ENCODE data around the gene AMIGO2.
A peak's percentile ranks its signal among the peaks of the same experiment; 100 is the strongest.

AMIGO2 gene

DNA sequence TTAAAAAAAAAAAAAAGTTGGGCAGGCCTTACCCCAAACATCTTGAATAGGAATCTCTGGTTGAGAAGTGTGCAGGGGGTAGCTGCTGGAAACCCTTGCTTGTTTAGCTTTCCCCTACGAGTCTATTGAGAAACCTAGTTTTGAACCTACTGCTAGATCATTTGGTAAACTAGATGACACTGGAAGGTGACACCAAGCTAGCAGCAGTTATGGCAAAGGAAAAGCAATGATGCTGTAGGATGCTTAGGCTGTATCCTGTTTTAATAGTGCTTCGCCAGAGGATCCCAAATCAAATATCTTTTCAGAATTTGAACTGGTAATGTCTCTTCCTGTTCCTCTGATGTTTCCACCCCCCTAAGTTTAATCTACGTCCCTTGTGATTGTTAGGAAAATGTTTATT is 5.8 kb downstream of the AMIGO2 start:
- DNase-seq (ENCODE audit: low spot score) (no peak), ATAC-seq (ENCODE audit: low read depth) (no peak)
- no peak for TF ChIP-seq CTCF (IDR thresholded peaks at IDR 0.05; ENCODE audit: poor library complexity, severe bottlenecking)
- Histone ChIP-seq H3K27me3 (ENCODE audit: insufficient read depth, poor library complexity, severe bottlenecking) (no peaks in the 10 kb centered on the region), H3K4me1 (ENCODE audit: insufficient read depth, poor library complexity, severe bottlenecking) (peaks cover 23% of the 10 kb centered on the region), H3K36me3 (ENCODE audit: low read depth) (peaks cover 30% of the 10 kb centered on the region), H3K4me3 (ENCODE audit: severe bottlenecking) (no peak overlapping the region), H3K27ac (ENCODE audit: poor library complexity, severe bottlenecking) (no peak overlapping the region), H3K9me3 (ENCODE audit: severe bottlenecking) (no peaks in the 10 kb centered on the region)

- DNase-seq (ENCODE audit: low spot score) (no peak), ATAC-seq (ENCODE audit: low read depth) (no peak)
- no peak overlapping the region for H3K27ac ChIP-seq (ENCODE audit: poor library complexity, severe bottlenecking)
Observed at GRCh38 chr12:47071241-47071852, 8.4 kb downstream of the AMIGO2 start.

DNA sequence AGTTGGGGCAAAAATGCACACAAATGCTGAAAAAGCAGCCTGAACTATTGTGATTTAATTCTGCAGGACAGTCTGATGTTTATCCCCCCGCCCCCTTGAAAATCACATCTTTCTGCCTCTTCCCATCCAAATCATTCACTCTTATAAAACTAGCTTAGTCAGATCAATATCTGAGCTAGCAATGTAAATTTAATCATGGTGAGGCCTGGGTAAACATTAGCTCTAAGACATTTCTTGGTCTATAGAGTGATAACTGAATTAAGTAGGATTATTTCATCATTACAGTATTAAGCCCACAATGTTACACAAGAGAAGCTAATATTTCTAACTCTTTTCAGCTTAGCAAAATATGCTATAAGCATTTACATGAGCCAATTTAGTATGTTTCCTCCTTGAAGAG is 9.4 kb downstream of the AMIGO2 start:
- H3K9me3 ChIP-seq (ENCODE audit: severe bottlenecking), result no peaks in the 10 kb centered on the region
- no peaks in the 10 kb centered on the region for H3K27me3 ChIP-seq (ENCODE audit: insufficient read depth, poor library complexity, severe bottlenecking)

More at GRCh38 chr12:47071241-47071852, 8.4 kb downstream of the AMIGO2 start:
- Histone ChIP-seq H3K36me3 (ENCODE audit: low read depth) (peaks cover 7% of the 10 kb centered on the region), H3K9me3 (ENCODE audit: severe bottlenecking) (no peaks in the 10 kb centered on the region), H3K4me1 (ENCODE audit: insufficient read depth, poor library complexity, severe bottlenecking) (peaks cover 5% of the 10 kb centered on the region), H3K4me3 (ENCODE audit: severe bottlenecking) (no peak overlapping the region), H3K27me3 (ENCODE audit: insufficient read depth, poor library complexity, severe bottlenecking) (no peaks in the 10 kb centered on the region)
- peak; percentile 41 for TF ChIP-seq CTCF (IDR thresholded peaks at IDR 0.05; ENCODE audit: poor library complexity, severe bottlenecking)

GRCh38 chr12:47068539-47068938 is 11.2 kb downstream of the AMIGO2 start:
- Histone ChIP-seq H3K4me3 (ENCODE audit: severe bottlenecking) (no peak overlapping the region), H3K27ac (ENCODE audit: poor library complexity, severe bottlenecking) (no peak overlapping the region), H3K36me3 (ENCODE audit: low read depth) (no peaks in the 10 kb centered on the region), H3K9me3 (ENCODE audit: severe bottlenecking) (no peaks in the 10 kb centered on the region), H3K27me3 (ENCODE audit: insufficient read depth, poor library complexity, severe bottlenecking) (no peaks in the 10 kb centered on the region), H3K4me1 (ENCODE audit: insufficient read depth, poor library complexity, severe bottlenecking) (no peaks in the 10 kb centered on the region)
- ATAC-seq (ENCODE audit: low read depth) (no peak), DNase-seq (ENCODE audit: low spot score) (no peak)
- no peak for TF ChIP-seq CTCF (IDR thresholded peaks at IDR 0.05; ENCODE audit: poor library complexity, severe bottlenecking)

More for the DNA sequence above, 9.4 kb downstream of the AMIGO2 start:
- no peak for TF ChIP-seq CTCF (IDR thresholded peaks at IDR 0.05; ENCODE audit: poor library complexity, severe bottlenecking)
- DNase-seq (ENCODE audit: low spot score) (no peak), ATAC-seq (ENCODE audit: low read depth) (no peak)
- H3K4me3 ChIP-seq (ENCODE audit: severe bottlenecking), result no peak overlapping the region
- no peaks in the 10 kb centered on the region for H3K4me1 ChIP-seq (ENCODE audit: insufficient read depth, poor library complexity, severe bottlenecking)
- H3K27ac ChIP-seq (ENCODE audit: poor library complexity, severe bottlenecking), result no peak overlapping the region
- H3K36me3 ChIP-seq (ENCODE audit: low read depth), result no peaks in the 10 kb centered on the region

DNA sequence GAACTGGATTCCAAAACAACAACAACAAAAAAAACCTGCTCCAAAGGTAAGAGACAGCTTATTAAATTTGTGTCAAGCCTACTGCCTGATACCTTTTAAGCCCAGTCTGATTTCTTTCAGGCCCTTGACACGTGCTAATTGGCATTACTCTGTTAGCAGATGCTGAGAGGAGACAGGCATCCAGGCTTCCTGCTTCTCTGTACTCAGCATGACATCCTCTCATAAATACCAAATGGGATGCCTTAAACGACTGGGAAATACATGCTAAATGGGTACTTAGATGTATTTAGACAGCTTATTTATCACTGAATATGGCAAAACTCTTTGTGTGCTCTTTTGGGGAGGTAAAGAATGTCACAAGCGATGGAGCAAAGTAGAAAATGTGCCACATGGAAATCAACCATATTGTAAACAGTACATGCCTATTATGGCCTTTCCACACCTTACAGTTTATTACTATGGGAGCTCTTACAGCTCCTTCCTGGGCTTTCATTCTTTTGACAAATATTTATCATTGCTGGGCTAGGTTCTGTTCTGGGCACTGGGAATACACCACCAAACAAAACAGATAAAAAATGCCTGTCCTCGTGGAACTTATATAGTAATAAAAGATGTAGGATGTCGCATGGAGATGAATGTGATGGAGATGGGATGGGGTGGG is 11.9 kb downstream of the AMIGO2 start:
- no peak for TF ChIP-seq CTCF (IDR thresholded peaks at IDR 0.05; ENCODE audit: poor library complexity, severe bottlenecking)
- Histone ChIP-seq H3K27me3 (ENCODE audit: insufficient read depth, poor library complexity, severe bottlenecking) (no peaks in the 10 kb centered on the region), H3K4me1 (ENCODE audit: insufficient read depth, poor library complexity, severe bottlenecking) (no peaks in the 10 kb centered on the region), H3K27ac (ENCODE audit: poor library complexity, severe bottlenecking) (no peak overlapping the region), H3K4me3 (ENCODE audit: severe bottlenecking) (no peak overlapping the region), H3K9me3 (ENCODE audit: severe bottlenecking) (no peaks in the 10 kb centered on the region), H3K36me3 (ENCODE audit: low read depth) (no peaks in the 10 kb centered on the region)
- DNase-seq (ENCODE audit: low spot score) (no peak), ATAC-seq (ENCODE audit: low read depth) (no peak)

Data from RWPE2 (cell line).